ENCODE measurements around the gene CANT1. TPM values are rescaled to one million over a fixed set of nuclear protein-coding genes. Genes with fewer than 3 reads are reported as not detected.

The CANT1 gene
- total RNA-seq, 1 experiment from 2014 or later: 33.0 TPM

DNA sequence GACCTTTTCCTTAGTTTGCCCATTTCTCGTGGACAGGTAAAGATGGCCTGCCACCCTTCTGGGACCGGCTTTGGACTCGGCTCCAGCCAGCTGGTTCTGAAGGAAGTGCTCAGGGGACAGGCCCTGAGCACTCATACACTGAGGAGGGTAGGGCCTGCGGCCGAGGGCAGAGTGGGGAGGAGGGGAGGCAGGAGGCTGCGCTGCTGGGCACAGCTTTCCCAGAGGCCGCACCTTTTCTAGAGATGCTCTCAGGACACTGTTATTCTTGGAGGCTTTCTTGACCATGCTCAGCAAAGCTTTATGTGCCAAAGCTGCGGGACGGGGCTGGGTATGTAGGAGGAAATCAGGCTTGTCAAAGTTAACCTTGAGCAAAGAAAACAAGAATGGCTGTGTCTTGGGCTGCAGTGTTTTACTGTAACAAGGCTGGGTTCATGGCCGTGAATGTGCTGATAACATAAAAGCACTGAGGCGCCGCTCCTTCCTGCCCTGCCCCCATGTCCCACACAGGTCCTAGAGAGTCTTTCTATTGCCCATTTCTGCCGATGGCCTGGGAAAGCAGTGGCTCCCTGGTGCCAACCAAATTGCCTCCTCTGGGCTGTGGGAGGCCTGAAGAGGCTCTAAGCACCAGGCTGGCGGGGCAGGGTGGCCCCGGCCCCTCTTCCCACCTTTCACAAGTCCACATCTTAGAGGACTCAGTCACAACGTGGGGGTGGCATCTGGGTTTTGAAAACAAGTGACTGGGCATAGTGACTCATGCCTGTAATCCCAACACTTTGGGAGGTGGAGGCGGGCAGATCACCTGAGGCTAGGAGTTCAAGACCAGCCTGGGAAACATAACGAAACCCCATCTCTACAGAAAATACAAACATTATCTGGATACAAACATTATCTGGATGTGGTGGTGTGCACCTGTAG, 62.1 kb downstream of the CANT1 start:
- Mint-ChIP-seq H3K27ac (no peak overlapping the region), H3K27me3 (ENCODE audit: low read depth) (peaks cover 24% of the 10 kb centered on the region)

More for the DNA sequence above, 62.1 kb downstream of the CANT1 start:
- Histone ChIP-seq H3K23ac (ENCODE audit: insufficient read length, low read depth, low read length) (no peak overlapping the region), H2BK20ac (ENCODE audit: low read depth, low read length, poor library complexity, severe bottlenecking) (no peak overlapping the region), H4K91ac (ENCODE audit: insufficient read length, low read depth, low read length) (no peak overlapping the region), H3K79me1 (ENCODE audit: insufficient read depth, low read depth, low read length, poor library complexity, severe bottlenecking) (no peaks in the 10 kb centered on the region), H3K4ac (ENCODE audit: low read depth, low read length) (no peak overlapping the region), H2AK5ac (ENCODE audit: insufficient read length, low read length) (no peak overlapping the region), H3K56ac (ENCODE audit: insufficient read length, low read depth, low read length) (no peak overlapping the region), H2BK12ac (ENCODE audit: insufficient read length, low read depth, low read length) (no peak overlapping the region), H3K9me3 (ENCODE audit: control insufficient read depth, low read depth, low read length) (peaks cover 10% of the 10 kb centered on the region), H3K4me1 (ENCODE audit: insufficient read depth, low read length) (no peaks in the 10 kb centered on the region), H3K9ac (ENCODE audit: extremely low read depth, insufficient read length, low read length) (no peak overlapping the region), H3K79me2 (ENCODE audit: insufficient read depth, low read length) (no peaks in the 10 kb centered on the region), H3K4me2 (ENCODE audit: insufficient read depth, insufficient read length, low read length) (no peak overlapping the region), H3K27ac (ENCODE audit: insufficient read length, low read depth, low read length) (no peak overlapping the region), H2BK5ac (ENCODE audit: insufficient read length, low read length) (no peak overlapping the region), H3K18ac (ENCODE audit: insufficient read length, low read depth, low read length) (no peak overlapping the region), H4K20me1 (ENCODE audit: control insufficient read depth, insufficient read depth, insufficient read length) (no peaks in the 10 kb centered on the region), H2BK15ac (ENCODE audit: low read depth, low read length) (no peak overlapping the region), H3K23me2 (ENCODE audit: insufficient read length, low read depth, low read length, poor library complexity, severe bottlenecking) (no peaks in the 10 kb centered on the region), H3K14ac (ENCODE audit: insufficient read depth, low read length) (no peak overlapping the region), H4K8ac (replicated peaks; ENCODE audit: insufficient read length, low read depth, low read length) (no peak overlapping the region), H2BK120ac (ENCODE audit: low read depth, low read length, poor library complexity, severe bottlenecking) (no peak overlapping the region), H3K27me3 (ENCODE audit: insufficient read depth, low read length) (no peaks in the 10 kb centered on the region), H4K5ac (ENCODE audit: insufficient read length, low read depth, low read length) (no peak overlapping the region), H3T11ph (ENCODE audit: low read length) (no peak overlapping the region), H2AFZ (ENCODE audit: low read length) (no peak overlapping the region)
- Mint-ChIP-seq H3K4me3 (no peak overlapping the region), H3K36me3 (ENCODE audit: insufficient read depth in 1 of 3, low read depth in 3 of 3) (peaks cover 4 to 17% (median 7%) of the 10 kb centered on the region in 3 experiments; a peak in 6 of 7 replicates), H3K4me1 (peaks cover 2 to 15% of the 10 kb centered on the region in 2 experiments; a peak in 3 of 4 replicates), H3K9me3 (peaks cover 17 to 20% of the 10 kb centered on the region in 2 experiments)
- DNase-seq: no peak
- TF ChIP-seq, protein P1, sequence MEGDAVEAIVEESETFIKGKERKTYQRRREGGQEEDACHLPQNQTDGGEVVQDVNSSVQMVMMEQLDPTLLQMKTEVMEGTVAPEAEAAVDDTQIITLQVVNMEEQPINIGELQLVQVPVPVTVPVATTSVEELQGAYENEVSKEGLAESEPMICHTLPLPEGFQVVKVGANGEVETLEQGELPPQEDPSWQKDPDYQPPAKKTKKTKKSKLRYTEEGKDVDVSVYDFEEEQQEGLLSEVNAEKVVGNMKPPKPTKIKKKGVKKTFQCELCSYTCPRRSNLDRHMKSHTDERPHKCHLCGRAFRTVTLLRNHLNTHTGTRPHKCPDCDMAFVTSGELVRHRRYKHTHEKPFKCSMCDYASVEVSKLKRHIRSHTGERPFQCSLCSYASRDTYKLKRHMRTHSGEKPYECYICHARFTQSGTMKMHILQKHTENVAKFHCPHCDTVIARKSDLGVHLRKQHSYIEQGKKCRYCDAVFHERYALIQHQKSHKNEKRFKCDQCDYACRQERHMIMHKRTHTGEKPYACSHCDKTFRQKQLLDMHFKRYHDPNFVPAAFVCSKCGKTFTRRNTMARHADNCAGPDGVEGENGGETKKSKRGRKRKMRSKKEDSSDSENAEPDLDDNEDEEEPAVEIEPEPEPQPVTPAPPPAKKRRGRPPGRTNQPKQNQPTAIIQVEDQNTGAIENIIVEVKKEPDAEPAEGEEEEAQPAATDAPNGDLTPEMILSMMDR (conservative IDR thresholded peaks at IDR 0.05): no peak
- no CpG with 5 or more reads among the region's 18 CpGs for WGBS (ENCODE audit: extremely low coverage, insufficient read length, low lambda C conversion rate)
